T follicular helper cell (primary cell): ENCODE measurements around the gene CDKN2B-AS1.
A peak's percentile ranks its signal among the peaks of the same experiment; 100 is the strongest.

Experiments
- DNase-seq: peaks from one replicate; pipeline ENCODE4 v3.0.0-alpha.2; 2020; ENCODE audit warnings: low read depth

The CDKN2B-AS1 gene

DNA sequence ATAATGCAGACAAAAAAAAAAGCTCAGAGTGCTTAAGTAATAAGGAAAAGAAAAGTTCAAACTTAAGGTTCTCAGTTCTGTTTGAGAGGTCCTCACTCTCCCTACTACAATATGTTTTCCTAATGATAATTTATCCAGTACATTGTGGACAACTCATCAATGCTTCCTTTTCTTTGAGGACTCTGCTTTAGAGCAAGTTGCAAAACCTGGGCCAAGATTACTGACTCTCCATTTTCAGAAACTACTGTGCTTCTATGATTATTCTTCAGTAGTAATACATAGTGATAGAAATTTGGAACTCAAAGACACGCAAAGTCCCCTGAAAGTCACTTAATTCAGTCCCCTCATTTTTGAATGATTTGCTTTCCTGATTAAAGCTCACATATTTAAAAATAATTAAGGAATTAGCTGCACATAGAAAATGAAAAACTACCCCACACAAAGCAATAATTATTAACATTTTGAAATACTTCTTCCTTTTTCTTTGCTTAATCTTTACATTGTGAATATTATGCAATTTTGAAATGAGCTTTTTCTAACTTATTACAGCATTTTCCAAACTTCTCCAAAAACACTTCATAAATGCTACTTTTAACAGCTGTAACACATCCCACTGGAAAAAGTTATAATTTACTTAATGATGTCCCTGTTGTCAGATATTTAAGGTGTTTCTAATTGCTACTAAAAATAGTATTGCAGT lies 11.6 kb upstream of the CDKN2B-AS1 start:
- no peak for DNase-seq

DNA sequence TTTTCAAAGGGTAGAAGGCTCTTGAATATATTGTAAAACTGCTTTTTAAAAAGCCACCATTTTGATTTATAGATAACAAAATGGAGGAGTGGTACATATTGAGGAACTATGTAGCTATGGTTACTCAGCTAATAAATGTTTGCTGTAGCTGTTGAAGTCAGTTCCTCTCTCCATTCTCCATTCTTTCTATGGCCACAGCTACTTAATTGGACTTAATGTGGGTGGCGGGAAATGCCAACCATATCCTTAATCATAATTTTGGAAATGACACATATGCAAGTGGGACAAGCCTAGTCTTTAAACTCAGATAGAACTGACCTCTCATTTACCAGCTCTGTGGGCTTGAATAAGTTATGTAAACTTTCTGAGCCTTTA lies 11.0 kb upstream of the CDKN2B-AS1 start:
- DNase-seq: no peak

DNA sequence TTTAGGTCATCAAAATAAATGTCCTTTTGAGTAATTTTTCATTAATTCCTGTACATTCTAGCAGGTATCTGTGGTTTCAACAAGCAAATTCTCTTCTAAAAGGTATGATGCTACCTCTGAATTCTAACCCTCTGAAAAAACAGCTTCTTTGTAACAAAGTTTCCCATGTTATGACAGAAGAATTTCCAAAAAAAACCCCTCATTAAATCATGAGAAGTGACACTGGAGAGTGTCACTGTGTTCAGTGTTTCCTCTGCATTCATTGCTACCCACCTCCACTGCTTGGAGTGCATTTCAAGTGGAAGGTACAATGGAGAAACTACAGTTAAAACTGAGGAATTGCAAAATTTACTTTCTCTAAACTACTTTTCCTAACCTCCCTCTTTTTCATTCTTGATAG lies 10.5 kb upstream of the CDKN2B-AS1 start:
- no peak for DNase-seq

DNA sequence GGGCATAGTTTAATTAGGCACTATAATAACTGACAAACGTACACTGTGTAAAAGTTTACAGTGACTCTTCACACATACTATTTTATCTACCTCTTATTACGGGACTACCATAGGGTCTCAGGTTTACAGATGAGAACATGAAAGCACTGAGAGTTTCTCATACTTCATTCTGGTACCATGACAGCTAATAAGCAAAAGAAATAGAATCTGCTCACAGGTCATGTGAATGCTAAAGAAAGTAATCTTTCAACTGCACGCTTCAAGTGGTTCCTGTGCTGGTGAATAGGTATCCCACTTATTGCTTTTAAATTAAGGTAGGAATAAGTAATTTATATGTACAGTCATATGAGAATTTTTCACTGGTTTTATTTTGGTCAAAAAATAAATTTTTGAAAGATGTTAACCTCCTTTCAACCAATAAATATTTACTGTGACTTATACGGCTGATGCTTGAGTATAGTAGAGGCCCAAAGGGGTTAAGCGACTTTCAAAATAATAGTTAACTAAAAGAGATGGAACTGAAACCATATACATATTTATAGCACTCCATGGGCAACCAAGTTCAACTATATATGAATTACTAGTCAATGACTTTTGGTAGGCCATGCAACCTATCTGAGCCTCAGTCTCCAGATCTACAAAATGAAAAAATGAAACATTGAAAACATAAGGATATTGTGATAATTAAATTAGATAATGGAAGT lies 8.5 kb upstream of the CDKN2B-AS1 start:
- DNase-seq: no peak

DNA sequence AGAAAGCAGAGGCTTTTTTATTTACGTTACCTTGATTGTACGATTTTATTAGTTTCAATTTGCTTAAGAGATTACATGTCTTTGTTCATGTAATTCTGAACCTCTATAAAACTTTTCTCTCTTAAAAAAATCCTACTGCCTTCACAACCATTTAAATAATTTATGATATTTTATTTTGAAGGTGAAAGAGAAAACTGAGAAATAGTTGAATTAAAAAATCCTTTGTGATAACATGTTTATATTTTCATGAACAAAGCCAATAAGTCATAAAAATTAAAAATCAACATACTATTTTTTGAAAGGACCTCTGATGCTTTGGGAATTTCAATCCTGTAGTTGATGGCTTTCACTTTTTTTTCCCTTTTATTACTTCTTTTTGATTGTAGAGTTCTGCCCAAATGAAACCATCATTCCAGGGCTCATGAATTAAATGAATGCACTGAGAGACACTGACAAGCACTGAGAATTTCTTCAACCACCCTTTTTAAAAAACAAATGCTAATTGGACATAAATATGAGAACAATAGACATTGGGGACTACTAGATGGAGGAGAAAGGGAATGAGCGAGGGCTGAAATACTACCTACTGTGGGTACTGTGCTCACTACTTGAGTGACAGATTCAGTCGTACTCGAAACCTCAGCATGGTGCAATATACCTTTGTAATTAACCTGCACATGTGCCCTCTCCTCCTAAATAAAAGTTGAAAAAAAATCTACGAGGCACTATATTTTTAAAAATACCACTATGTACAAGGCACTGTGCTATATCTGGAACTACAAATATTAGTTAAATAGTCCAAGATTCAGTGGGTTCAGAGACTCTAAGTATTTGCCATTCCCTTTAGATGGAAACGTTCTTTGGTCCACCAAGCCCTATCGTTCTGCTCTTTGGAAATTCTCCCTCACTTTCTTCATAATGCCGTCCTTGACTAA lies 6.3 kb upstream of the CDKN2B-AS1 start:
- no peak for DNase-seq

DNA sequence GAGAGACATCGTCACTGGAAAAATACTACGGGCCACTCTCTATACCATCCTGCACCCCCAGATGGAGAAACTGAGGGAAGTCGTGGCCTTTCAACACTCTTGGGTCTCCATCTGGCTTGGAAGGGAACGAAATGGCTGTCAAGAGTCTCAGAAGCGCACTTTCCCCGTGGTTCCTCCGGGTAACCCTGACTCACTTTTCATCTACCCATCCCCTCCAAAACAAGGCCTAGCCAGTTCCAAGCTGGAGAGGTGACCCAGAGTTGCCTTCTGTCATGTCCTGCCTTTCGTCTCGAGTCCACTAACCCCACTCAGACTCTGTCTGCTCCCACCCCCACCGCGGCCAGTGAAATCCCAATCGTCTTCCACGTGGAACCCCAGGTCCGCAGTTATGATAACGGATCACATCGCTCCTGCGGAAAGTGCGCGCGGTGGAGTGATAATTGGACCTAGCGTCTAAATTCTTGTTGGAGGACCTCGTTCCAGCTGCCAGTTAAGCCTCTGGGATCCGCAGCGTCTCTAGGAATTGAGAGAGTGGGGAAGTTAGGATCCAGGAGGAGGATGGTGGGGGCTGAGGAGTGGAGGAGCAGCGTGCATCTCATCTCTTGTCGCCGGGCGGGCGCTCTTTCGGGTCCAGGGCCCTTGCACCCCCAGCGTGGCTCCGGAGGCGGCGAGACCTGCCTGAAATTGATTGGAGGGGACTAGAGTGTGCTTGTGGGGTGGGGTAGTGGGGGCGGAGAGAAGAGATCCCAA lies 5.0 kb upstream of the CDKN2B-AS1 start:
- DNase-seq: no peak

DNA sequence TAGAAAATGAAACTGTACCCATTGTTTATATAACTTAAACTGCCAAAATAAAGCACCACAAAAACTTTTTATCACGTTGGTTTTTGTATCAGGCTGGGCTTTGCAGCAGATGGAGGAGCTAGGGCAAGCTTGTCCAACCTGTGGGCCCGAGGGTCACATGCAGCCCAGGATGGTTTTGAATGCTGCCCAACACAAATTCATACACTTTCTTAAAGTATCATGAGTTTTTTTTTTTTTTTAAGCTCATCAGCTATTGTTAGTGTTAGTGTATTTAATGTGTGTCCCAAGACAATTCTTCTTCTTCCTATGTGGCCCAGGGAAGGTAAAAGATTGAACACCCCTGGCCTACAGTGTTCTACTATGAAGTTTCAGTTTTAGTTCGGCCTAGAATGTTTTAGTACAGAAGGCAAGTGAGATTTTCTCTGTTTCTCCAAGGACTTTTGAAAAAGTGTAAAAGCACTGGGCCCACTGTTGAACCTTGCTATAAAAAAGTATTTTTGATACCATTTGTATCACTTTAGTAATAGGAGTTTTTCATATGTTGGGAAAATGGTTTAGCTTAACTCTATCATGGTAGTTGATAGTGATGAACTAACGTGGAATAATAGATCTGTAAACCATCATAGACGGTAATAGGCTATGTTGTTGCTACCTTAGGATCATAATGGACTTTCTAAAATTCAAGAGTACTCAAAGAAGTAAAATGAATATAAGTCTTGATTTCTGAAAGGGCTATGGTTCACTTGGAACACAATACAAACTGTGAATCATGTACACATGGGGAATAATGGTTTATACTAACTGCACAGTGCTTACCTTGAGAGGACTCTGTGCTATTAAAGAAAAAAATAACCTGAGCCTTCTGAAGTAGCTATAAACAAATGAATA lies 3.3 kb upstream of the CDKN2B-AS1 start:
- DNase-seq: no peak

DNA sequence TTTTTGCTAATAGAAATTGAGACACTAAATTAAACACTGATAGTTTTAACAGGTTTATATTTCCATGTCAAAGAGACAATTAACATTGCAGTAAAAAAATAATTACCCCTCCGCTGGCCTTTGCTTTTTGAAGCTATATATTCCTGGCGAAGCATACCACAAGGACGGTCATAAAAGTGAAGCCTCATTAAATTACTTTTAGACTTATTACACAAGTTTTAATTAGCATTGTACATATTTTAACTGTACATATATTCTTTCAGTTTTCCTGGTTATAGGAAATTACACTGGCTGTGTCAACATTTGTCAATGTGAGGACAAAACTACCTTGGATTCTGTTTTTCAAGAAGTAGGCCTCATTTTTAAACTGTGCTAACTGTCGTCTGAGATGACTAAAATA lies 1.6 kb upstream of the CDKN2B-AS1 start:
- no peak for DNase-seq

DNA sequence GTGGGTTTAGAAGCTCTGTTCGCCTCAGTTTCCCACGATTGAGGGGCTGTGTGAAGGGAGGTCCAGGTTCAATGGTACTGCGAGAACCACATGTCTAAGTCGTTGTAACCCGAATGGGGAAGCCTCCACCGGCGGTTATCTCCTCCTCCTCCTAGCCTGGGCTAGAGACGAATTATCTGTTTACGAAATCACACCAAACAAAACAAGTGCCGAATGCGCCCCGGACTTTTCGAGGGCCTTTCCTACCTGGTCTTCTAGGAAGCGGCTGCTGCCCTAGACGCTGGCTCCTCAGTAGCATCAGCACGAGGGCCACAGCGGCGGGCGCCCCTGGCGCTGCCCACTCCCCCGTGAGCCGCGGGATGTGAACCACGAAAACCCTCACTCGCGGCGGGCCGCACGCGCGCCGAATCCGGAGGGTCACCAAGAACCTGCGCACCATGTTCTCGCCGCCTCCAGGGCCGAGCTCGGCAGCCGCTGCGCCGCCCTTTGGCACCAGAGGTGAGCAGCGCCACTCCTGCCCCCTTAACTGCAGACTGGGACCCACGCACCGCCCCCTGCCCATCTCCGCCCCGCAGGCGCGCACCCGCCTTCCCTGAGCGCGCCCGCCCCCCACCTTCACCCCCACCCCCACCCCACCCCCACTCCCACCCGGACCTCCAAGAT lies 567 bp upstream of the CDKN2B-AS1 start, which contains the start of gene CDKN2A:
TSS of gene CDKN2A (minus strand) at position 500 of the 663 bp plus-strand sequence.
- DNase-seq: no peak

DNA sequence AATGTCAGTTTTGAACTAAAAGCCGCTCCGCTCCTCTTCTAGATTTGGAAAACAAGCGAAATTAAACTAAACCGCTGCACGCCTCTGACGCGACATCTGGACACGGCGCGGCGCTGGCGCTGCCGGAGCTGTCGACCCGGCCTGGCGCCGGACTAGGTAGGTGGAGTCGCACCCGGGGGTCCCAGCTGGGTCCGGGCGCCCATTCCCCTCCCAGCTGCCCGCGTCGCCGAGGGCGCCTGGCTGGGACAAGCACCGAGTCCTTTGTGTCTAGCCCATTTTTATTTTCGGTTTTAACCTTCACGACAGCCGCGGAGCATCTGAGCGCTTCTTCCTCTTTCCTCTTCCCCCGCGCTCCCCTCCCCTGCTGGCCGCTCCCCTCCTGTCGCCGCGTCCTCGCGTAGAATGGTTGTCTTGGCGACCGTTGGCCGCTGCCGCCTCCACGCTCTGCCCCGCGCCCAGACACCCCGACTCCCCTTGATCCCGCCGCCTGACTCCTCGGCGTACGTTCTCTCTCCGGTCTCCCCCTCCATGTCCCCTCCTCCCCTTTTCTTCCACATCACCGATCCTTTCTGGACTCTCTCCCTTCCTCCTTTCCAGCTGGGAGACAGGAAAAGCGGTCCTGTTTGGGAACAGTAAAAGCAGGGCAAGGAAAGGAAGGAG lies 545 bp downstream of the CDKN2B-AS1 start:
- DNase-seq: peak; percentile 63

DNA sequence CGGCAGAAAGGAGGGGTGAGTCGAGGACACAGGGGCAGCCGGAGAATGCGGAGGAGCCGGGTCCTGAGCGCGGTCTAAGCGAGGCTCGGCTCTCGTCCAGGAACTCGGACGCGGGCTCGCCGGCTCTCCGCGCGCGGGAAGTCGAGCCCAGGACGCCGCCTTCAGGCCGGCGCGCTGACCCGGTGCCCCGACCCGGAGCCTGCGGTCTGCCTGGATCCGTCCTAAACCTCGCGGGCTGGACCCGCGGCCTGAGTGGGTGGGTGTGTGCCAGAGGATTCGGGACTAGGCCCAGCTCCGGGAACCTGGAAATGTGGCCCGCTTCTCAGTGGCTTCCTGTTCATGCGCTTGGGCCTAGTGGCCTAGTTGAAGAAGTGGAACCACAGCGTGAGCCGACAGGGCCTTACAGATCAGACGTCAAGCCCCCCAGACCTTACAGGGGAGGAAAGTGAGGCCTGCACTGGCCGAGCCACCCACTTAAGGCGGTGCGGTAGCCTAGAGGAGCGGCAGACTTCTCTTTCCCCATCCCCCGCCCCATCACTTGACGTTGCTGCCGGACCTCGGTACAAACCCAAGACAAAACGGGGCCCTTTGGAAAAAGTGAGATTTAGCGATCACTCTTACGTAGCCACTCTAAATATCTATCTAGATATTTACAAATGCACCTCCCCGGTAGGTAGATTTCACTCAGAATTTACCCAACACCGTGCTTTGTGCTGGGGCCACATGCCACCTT lies 1.2 kb downstream of the CDKN2B-AS1 start:
- DNase-seq: no peak

DNA sequence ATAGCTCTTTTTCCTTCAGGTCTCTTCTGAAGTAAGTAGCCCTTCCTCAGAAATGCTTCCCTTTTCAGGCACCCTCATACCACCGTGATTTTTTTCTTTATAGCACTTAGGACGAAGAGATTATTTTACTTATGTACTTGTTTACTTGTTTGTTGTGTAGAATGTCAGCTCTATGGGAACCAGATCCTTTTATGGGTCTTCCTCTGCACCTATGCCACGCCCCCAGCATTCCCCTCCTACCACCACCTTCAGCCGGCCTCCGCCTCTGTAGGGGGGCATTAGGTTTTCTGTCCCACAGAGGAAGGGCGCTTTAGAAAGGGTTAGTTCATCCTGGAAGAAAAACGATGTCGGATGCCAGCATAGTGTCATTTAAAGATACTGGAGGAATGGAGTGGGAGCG lies 1.8 kb downstream of the CDKN2B-AS1 start:
- DNase-seq: no peak

DNA sequence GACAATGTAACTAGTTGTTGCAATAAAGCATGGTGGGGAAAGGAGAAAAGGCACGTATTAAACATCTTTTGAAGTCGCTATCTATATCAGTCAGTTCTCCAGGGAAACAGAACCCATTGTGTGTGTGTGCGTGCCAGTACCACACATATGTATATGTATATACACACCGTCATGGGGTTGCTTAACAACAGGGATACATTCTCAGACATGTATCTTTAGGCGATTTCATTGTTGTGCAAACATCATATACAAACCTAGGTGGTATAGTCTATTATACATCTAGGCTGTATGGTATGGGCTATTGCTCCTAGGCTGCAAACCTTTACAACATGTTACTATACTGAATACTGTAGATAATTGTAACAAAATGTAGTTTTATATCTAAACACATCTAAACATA lies 2.3 kb downstream of the CDKN2B-AS1 start:
- no peak for DNase-seq

DNA sequence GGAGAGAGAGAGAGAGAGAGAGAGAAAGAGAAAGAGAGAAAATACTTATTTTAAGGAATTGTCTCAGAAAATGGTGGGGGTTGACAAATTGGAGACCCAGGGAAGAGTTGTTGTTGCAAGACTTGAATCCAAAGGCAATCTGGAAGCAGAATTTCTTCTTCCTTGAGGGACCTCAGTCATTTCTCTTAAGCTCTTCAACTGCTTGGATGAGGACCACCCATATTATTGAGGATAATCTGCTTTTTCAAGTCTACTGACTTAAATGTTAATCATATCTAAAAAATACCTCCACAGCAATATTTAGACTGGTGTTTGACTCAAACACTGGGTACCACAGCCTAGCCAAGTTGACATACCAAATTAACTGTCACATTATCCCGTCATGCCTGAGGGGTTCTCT lies 2.9 kb downstream of the CDKN2B-AS1 start:
- DNase-seq: no peak

DNA sequence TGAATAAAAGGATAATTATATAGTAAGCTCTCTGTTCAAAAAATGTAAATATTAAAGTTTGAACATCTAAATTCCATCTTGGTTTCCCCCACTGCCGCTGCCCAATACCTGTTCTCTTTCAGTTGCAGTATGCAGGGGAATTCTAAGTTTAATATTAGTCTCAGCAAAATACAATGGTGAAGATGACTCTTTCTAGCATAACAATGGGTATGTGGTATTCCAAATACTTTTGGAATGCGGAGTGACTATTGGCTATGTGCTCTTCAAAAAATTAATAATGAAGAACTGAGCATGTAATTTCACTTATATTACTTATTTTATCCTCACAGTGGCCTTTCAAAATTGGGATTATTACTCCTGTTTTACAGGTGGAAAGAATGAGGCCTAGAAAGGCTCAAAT lies 3.4 kb downstream of the CDKN2B-AS1 start:
- no peak for DNase-seq

DNA sequence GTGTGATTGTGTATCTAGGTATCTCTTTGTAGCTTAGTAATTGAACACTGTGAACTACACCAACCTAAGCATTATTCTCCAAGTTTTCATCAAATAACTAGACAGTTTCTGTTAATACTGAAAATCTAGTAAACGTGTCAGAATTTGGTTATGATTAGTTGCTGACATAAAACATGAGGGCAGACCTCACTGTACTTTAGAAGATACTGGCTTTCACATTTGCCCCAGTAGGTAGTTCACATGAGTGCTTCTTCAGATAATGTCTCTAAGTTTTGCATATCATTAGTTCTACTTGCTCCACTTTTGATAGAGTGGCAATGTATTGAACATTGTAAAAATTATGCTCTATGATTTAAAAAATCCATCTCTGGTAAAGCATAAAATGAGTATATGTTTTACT lies 7.4 kb downstream of the CDKN2B-AS1 start:
- no peak for DNase-seq

DNA sequence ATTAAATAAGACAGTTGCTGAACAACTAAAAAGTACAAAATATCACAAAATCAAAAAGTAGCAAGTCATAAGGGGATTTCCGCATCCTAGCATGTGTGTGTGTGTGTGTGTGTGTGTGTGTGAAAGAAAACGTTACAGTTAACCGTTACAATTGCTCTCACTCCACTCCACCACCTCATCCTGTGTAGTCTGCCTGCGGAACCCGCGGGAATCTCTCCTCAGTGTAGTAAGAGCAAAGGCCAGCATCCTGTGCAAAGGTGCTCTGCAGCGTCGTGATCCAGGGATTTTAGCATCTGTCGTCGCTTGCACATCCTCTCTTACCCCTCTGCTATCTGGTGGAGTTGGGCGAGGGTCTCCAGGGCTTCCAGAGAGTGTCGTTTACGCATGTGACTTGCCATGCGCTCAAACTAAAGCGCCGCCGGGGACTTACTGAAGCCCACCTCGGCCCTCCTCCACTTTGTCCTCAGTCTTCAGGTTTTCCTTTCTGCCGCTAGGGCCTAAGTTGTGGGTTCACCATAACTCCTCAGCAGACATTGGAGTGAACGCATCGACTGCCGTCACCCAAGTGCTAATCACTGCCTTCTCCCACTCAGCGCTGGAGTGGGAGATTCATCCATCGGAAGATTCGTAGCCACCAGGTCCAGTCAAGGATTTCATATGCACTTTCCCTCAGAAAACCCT lies 10.6 kb downstream of the CDKN2B-AS1 start:
- no peak for DNase-seq
